NCI-H345 (cell line): ENCODE measurements around the gene UNC5C.

Experiments used
- DNase-seq: peaks from one replicate; lab custom pipeline; 2025; lab: John Stamatoyannopoulos, UW

The UNC5C gene

GRCh38 chr4:95216636-95217035 lies 332.1 kb downstream of the UNC5C start:
- DNase-seq: no peak

- DNase-seq: no peak
Observed at GRCh38 chr4:95215991-95216605, 332.7 kb downstream of the UNC5C start.

GRCh38 chr4:95215043-95215442 lies 333.7 kb downstream of the UNC5C start:
- DNase-seq: no peak

- no peak for DNase-seq
Observed at GRCh38 chr4:95214408-95214807, 334.4 kb downstream of the UNC5C start.

GRCh38 chr4:95213366-95213765 lies 335.4 kb downstream of the UNC5C start:
- DNase-seq: no peak

GRCh38 chr4:95212692-95213091 lies 336.1 kb downstream of the UNC5C start:
- DNase-seq: no peak

- no peak for DNase-seq
Observed at GRCh38 chr4:95209927-95210326, 338.8 kb downstream of the UNC5C start.

GRCh38 chr4:95204873-95205272 lies 343.9 kb downstream of the UNC5C start:
- DNase-seq: no peak

- DNase-seq: no peak
Observed at GRCh38 chr4:95204267-95204844, 344.4 kb downstream of the UNC5C start.

- DNase-seq: no peak
Observed at GRCh38 chr4:95198961-95199360, 349.8 kb downstream of the UNC5C start.

- DNase-seq: no peak
Observed at GRCh38 chr4:95197353-95197752, 351.4 kb downstream of the UNC5C start.

GRCh38 chr4:95193391-95194224 lies 355.2 kb downstream of the UNC5C start:
- DNase-seq: no peak

- no peak for DNase-seq
Observed at GRCh38 chr4:95191537-95191936, 357.2 kb downstream of the UNC5C start.

GRCh38 chr4:95190751-95191436 lies 357.9 kb downstream of the UNC5C start:
- peak; percentile 36 for DNase-seq

- DNase-seq: no peak
Observed at GRCh38 chr4:95188701-95189370, 359.9 kb downstream of the UNC5C start.

GRCh38 chr4:95186666-95187065 lies 362.1 kb downstream of the UNC5C start:
- no peak for DNase-seq

GRCh38 chr4:95183656-95184408 lies 364.9 kb downstream of the UNC5C start:
- DNase-seq: no peak

GRCh38 chr4:95181996-95182306 lies 366.8 kb downstream of the UNC5C start:
- no peak for DNase-seq

GRCh38 chr4:95181243-95181995 lies 367.4 kb downstream of the UNC5C start:
- DNase-seq: no peak

- DNase-seq: no peak
Observed at GRCh38 chr4:95180531-95181242, 368.1 kb downstream of the UNC5C start.
